Subcutaneous abdominal adipose tissue (tissue), 5 donors: Measurements from ENCODE around the gene OVCH2.
A peak's percentile ranks its signal among the peaks of the same experiment; 100 is the strongest.

Source experiments
- H3K27ac ChIP-seq: one replicate; pipeline ENCODE4 v1.7.0; 2013; ENCODE audit warnings: low read depth, mild to moderate bottlenecking, inconsistent platforms, low read length, moderate library complexity
- H3K27me3 ChIP-seq, 5 donors: one replicate each; pipeline ENCODE4 v1.7.0; 2013; ENCODE audit warnings: low read length in 5 of 5, inconsistent platforms in 1 of 5; ENCODE audit not compliant: control insufficient read depth in 5 of 5, insufficient read depth in 4 of 5
- H3K36me3 ChIP-seq, 5 donors: one replicate each; pipeline ENCODE4 v1.7.0; 2013; ENCODE audit warnings: low read length in 5 of 5; ENCODE audit not compliant: control insufficient read depth in 5 of 5, insufficient read depth in 5 of 5
- H3K4me1 ChIP-seq, 5 donors: one replicate each; pipeline ENCODE4 v1.7.0; 2013; ENCODE audit warnings: low read length in 5 of 5, mild to moderate bottlenecking in 3 of 5, moderate library complexity in 1 of 5; ENCODE audit not compliant: control insufficient read depth in 5 of 5, insufficient read depth in 5 of 5
- H3K4me3 ChIP-seq, 5 donors: one replicate each; pipeline ENCODE4 v1.7.0; 2013; ENCODE audit warnings: low read length in 5 of 5, low read depth in 1 of 5
- H3K9ac ChIP-seq, 5 donors: one replicate each; pipeline ENCODE4 v1.7.0; 2013; ENCODE audit warnings: low read length in 5 of 5, mild to moderate bottlenecking in 4 of 5, moderate library complexity in 3 of 5
- H3K9me3 ChIP-seq, 5 donors: one replicate each; pipeline ENCODE4 v1.7.0; 2013; ENCODE audit warnings: low read length in 5 of 5; ENCODE audit not compliant: control insufficient read depth in 5 of 5
- donor health status: healthy.
- donor health status: healthy.
- donor health status: healthy.
- donor health status: healthy.
- donor health status: healthy.

Gene OVCH2

DNA sequence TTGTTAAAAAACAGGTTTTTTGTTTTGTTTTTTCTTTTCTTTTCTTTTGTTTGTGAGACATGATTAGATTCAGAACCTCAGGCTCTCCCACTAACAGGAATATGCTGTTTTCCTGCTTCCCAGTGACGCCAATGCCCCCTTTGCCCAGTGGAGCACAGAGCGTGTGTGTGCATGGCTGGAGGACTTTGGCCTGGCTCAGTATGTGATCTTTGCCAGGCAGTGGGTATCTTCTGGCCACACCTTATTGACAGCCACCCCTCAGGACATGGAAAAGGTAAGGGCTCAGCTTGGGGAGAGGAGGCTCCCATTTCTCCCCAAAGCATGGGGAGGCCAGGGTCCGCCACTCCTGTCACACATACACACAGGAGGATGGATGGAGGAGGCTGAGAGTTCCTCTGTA is 58.0 kb downstream of the OVCH2 start:
- H3K9me3 ChIP-seq, result no peaks in the 10 kb centered on the region
- peaks cover 21 to 63% (median 52%) of the 10 kb centered on the region in 5 donors for H3K36me3 ChIP-seq
- H3K27ac ChIP-seq, result no peak overlapping the region
- no peak overlapping the region for H3K4me3 ChIP-seq
- no peaks in the 10 kb centered on the region for H3K27me3 ChIP-seq
- H3K4me1 ChIP-seq, result no peaks in the 10 kb centered on the region
- H3K9ac ChIP-seq, result no peak overlapping the region

GRCh38 chr11:7646866-7647265 is 59.4 kb downstream of the OVCH2 start:
- Histone ChIP-seq H3K27me3 (no peaks in the 10 kb centered on the region), H3K9me3 (no peaks in the 10 kb centered on the region), H3K36me3 (peaks cover 32 to 63% (median 50%) of the 10 kb centered on the region in 5 donors), H3K9ac (no peak overlapping the region), H3K4me3 (no peak overlapping the region), H3K4me1 (no peaks in the 10 kb centered on the region), H3K27ac (no peak overlapping the region)

- Histone ChIP-seq H3K4me1 (peaks cover 0 to 7% (median 0%) of the 10 kb centered on the region in 5 donors), H3K27me3 (no peaks in the 10 kb centered on the region), H3K36me3 (peaks cover 35 to 63% (median 49%) of the 10 kb centered on the region in 5 donors), H3K27ac (no peak overlapping the region), H3K9me3 (no peaks in the 10 kb centered on the region), H3K4me3 (no peak overlapping the region), H3K9ac (no peak overlapping the region)
These were observed 61.1 kb downstream of the OVCH2 start for GRCh38 chr11:7645206-7645605.

DNA sequence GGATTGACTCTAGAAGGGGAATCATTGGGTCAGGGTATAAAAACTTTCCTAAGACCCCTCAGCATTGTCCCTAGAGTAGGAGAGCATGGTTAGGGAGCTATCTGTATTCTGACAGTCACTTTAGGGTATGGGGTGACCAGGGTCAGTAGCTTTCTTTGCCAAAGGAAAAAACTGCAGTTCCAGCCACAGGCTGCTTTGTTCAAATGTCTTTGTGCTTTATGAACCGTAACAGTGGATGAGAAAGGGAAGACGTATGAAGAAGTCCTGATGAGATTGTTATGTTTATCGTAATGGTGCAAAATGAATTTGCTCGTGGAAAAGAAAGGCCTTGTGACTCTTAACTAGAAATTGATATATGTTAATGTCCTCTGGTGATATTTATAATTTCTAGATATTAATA is 63.0 kb downstream of the OVCH2 start:
- Histone ChIP-seq H3K27me3 (no peaks in the 10 kb centered on the region), H3K4me1 (peaks cover 0 to 24% (median 18%) of the 10 kb centered on the region in 5 donors), H3K4me3 (no peak overlapping the region), H3K9me3 (no peaks in the 10 kb centered on the region), H3K9ac (no peak overlapping the region), H3K27ac (no peak overlapping the region), H3K36me3 (peaks cover 20 to 52% (median 34%) of the 10 kb centered on the region in 5 donors)

- Histone ChIP-seq H3K9ac (no peak overlapping the region), H3K4me1 (peaks cover 0 to 24% (median 18%) of the 10 kb centered on the region in 5 donors), H3K27me3 (no peaks in the 10 kb centered on the region), H3K36me3 (peaks cover 20 to 52% (median 32%) of the 10 kb centered on the region in 5 donors), H3K4me3 (no peak overlapping the region), H3K9me3 (no peaks in the 10 kb centered on the region), H3K27ac (no peak overlapping the region)
These were observed 63.5 kb downstream of the OVCH2 start for GRCh38 chr11:7642747-7643146.

GRCh38 chr11:7640816-7641215 is 65.5 kb downstream of the OVCH2 start:
- no peaks in the 10 kb centered on the region for H3K9me3 ChIP-seq
- H3K4me1 ChIP-seq, result peaks cover 0 to 24% (median 18%) of the 10 kb centered on the region in 5 donors
- no peak overlapping the region for H3K27ac ChIP-seq
- H3K4me3 ChIP-seq, result no peak overlapping the region
- no peaks in the 10 kb centered on the region for H3K27me3 ChIP-seq
- H3K36me3 ChIP-seq, result peaks cover 21 to 69% (median 43%) of the 10 kb centered on the region in 5 donors
- no peak overlapping the region for H3K9ac ChIP-seq

GRCh38 chr11:7639643-7640025 is 66.6 kb downstream of the OVCH2 start:
- Histone ChIP-seq H3K27ac (peak overlapping the region; percentile 13), H3K9me3 (no peaks in the 10 kb centered on the region), H3K27me3 (no peaks in the 10 kb centered on the region), H3K36me3 (peaks cover 25 to 73% (median 48%) of the 10 kb centered on the region in 5 donors), H3K4me1 (peaks cover 0 to 24% (median 18%) of the 10 kb centered on the region in 5 donors), H3K4me3 (no peak overlapping the region), H3K9ac (no peak overlapping the region)
